Brain pericyte (primary cell): Measurements from ENCODE around the gene NUP98.
"Not testable (repeated sequence)": the region's sequence is repeated elsewhere in the genome, so short reads cannot be mapped to it uniquely, and the experiment has no call there.

Experiments
- DNase-seq: peaks from one replicate; pipeline ENCODE4 v3.0.0-alpha.2; 2012; ENCODE audit warnings: low read depth, low spot score

NUP98 gene

DNA sequence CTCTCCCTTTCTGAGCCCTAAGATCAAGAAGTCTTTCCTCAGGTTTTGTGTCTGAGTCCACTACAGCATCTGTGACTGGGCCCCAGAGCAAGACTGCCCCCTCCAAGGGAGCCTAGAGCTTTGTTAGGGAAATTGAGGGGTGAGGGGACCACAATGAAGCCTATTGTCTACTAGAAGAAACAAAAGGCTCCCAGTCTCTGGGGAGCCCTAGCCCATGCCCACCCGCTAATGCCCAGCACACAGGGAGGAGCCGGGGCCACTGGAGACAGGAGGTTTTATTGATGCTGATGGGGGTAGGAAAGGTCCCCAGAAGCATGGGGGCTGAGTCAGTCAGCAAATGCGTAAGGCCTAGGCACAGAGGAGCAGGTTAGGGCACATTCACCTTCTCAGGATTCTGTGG lies 29.4 kb upstream of the NUP98 start:
- no peak for DNase-seq

- DNase-seq: no peak
Observed at GRCh38 chr11:3825473-3826154, 28.3 kb upstream of the NUP98 start.

DNA sequence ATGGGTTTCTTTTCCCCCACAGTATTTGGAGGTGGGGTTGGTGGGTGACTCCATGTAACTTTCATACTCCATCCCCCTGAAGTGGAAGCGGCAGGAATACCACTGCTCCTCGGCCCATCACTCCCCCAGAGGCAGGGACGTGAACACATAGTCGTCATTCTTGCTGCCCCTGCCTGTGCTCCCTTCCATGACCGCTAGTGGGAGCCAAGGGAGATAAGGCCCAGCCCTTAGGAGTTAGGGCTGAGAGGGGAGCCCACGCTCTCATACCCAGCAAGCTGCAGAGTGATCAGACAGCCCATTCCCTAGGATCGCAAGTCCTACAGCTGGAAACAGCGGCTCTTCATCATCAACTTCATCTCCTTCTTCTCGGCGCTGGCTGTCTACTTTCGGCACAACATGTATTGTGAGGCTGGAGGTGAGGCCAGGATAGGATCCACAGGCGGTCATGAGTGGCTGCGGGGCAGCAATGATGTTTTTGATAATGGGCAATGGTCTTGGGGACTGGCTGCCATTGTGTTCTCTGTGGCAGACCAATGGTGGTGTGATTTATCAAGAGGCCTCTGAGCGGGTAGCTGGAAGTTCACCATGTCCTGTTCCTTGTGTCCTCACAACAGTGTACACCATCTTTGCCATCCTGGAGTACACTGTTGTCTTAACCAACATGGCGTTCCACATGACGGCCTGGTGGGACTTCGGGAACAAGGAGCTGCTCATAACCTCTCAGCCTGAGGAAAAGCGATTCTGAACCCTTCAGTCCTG lies 27.5 kb upstream of the NUP98 start:
- no peak for DNase-seq

DNA sequence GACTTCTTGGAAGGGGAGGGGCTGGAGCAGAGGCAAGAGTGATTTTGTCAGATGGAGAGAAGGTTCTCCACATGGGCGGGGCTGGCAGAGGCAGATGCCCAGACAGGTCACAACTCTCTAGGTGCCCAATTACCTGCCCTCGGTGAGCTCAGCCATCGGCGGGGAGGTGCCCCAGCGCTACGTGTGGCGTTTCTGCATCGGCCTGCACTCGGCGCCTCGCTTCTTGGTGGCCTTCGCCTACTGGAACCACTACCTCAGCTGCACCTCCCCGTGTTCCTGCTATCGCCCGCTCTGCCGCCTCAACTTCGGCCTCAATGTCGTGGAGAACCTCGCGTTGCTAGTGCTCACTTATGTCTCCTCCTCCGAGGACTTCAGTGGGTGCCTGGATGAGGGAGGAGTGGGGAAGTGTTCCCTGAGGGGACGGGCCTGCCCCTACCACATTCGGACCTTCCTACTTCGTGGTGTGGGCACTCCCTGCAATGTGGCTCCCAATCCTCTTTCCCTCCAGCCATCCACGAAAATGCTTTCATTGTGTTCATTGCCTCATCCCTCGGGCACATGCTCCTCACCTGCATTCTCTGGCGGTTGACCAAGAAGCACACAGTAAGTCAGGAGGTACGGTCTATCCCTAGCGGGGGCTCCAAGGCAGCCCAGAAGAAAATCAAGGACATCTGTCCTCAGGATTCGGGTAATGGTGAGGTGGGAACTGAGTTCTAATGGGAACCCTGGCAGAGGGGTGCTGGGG lies 26.6 kb upstream of the NUP98 start:
- DNase-seq: no peak

DNA sequence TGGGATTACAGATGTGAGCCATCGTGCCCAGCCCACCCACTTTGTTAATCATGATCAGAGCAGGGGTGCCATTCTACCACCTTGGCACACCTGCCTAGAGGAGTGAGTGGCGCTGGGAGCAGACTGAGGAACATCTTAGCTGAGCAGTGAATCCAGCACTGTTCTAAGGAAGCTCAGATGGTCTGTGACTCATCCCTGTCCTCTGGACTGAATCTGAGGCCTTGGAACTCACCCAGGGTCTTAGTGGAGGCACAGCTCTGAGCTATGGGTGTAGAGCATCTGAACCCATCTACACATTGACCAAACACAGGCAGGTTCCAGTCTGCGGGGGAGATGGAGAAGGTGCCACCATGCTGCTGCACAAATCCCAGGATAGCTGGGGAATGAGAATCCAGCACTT lies 25.9 kb upstream of the NUP98 start:
- no peak for DNase-seq

DNA sequence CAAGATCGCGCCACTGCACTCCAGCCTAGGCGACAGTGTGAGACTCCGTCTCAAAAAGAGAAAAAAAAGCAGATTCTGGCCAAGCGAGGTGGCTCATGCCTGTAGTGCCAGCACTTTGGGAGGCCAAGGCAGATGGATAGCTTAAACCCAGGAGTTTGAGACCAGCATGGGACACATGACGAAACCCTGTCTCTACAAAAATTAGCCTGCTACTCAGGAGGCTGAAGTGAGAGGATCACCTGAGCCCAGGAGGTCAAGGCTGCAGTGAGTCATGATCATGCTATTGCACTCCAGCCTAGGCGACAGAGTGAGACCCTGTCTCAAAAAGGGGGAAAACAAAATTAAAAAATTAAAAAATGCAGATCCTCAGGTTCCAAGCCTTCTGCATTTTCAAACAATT lies 25.0 kb upstream of the NUP98 start:
- no peak for DNase-seq

GRCh38 chr11:3820971-3821370 lies 23.6 kb upstream of the NUP98 start:
- no peak for DNase-seq

DNA sequence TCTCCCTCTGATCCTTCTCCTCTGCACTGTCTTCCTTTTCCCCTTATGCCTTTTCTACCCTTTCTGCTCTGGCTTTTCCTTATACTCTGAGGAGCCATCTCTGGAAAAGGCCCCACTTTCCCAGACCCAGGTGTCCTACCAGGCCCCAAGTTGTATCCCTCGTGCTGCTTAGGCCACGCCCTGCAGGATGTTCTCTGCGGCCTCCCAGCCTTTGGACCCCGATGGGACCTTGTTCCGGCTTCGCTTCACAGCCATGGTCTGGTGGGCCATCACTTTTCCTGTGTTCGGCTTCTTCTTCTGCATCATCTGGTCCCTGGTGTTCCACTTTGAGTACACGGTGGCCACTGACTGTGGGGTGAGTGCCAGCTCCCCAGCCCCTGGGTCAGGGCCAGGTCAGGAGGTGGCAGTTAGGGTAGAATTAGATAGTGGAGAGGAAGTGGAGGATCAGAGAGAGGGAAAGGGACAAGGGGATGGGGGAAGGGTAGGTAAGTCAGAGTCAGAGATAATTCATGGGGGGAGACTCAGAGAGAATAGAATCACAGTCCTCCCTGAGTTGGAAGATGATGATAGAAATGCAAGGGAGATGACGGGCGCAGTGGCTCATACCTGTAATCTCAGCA lies 19.9 kb upstream of the NUP98 start:
- no peak for DNase-seq

DNA sequence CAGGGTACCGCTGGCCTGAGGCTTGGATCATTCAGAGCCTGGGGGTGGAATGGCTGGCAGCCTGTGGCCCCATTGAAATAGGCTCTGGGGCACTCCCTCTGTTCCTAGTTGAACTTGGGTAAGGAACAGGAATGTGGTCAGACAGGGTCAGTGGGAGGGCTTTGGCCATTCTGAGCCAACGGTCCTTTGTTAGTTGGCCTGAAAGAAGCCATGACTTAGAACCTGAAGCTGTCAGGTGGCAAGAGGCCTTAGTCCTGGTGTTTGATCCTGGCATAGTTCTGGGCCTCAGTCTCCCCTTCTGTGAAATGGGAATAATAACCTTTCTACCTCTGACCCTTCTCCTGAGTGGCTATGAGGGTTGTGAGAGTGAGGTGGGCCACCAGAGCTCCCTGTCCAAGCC lies 19.3 kb upstream of the NUP98 start:
- DNase-seq: no peak

DNA sequence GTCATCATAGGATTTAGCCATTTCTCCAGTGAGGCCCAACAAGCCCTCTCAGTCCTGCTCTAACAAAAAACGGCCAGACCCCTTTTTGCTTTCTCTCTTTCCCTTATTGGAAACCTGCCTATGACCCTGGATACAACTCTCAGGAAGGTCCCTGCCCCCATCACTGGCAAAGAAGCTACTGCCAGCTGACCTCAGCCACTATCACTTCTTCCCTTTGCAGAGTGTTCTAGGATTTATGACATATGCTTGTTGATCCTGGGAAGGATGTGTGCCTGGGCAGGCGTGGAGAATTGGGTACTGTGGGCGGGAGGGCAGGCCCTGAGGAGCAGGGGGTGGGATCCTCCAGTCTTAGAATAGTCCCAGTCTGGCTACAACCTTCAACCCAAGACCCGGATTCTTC lies 18.5 kb upstream of the NUP98 start:
- DNase-seq: no peak

GRCh38 chr11:3814832-3815231 lies 17.5 kb upstream of the NUP98 start:
- DNase-seq: not testable (repeated sequence)

DNA sequence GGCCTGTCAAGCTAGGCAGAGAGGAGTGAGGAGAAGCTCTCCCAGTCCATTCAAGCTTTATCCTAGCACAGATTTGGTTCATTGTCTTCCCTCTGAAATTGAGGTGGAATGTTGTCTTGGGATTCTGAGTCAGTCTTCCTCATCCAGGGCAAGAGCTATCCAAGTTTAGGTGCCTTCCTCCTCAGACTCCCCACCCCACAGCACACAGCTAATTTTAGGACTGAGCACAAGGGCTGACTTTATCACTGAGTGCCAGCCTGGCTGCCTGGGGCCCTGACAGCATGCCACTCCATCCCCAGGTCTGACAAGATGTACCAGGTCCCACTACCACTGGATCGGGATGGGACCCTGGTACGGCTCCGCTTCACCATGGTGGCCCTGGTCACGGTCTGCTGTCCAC lies 13.6 kb upstream of the NUP98 start:
- no peak for DNase-seq

DNA sequence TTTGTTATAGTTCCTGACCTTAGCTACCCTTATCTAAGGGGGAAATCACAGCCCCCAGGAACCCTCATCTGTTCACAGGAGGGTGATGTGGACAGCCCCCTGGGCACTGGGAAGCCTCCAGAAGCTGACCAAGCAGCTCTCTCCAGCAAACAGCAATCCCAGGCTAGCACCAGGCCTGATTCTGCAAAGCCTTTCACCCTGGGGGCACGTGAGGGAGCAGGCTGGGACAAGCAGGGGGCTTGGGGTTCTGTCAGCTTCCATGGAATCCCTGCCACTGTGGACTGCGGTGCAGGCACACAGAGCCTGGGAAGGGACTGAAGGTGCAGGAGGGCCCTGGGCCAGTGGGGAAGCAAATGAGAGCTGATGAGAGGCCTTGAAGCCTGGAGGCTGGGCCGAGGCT lies 13.1 kb upstream of the NUP98 start:
- no peak for DNase-seq

DNA sequence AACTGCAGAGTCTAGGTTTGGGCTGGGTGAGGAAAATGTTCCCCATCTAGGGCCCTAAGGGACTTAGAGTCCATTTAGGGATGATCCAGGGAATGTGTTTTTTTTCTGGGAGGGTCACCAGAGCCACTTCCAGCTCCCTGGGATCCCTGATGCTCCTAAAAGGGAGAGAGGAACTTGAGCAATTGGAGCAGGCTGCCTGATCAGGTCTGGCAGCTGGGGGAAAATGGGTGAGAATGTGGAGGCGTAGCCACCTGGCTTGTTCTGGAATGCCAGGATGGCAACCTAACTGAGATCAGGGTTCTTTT lies 12.2 kb upstream of the NUP98 start:
- no peak for DNase-seq

DNA sequence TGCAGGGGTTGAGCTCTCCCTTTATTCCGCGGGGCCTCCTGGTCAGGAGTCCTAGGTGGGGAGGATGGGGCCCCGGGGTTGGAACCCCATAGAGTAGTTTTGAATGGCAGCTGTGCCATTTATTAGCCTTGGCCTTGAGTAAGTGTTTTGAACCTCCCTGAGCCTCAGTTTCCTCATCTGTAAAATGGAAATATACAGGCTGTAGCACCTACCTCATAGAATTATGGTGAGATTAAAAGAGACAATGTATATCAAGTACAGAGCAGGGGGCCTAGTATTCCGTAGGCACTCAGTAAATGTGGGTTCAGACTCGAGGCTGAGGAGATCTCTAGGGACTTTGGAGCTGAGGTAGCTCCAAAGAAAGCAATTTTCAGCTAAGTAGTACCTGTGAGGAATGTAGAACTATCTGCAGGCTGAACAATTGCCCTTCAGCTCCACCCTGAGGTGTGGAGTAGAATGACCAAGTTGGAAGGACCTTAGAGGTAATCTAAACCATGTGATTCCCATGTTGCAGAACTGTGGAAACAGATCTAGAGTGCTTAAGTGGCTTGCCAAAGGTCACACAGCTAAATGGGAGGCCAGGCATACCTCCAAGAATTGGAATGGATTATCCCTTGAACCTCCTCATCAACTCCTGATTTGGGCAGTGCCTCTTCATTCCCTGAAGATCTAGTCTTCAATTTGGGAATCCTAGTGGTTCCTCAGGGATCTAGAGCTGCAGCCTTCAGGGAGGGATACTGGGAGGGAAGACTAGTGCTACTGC lies 11.7 kb upstream of the NUP98 start:
- no peak for DNase-seq

GRCh38 chr11:3807909-3808860 lies 10.8 kb upstream of the NUP98 start, which contains the start of gene PGAP2:
PGAP2 (plus strand) TSS chr11:3808560; CDS start chr11:3811260, 2,700 bp downstream.
- no peak for DNase-seq

DNA sequence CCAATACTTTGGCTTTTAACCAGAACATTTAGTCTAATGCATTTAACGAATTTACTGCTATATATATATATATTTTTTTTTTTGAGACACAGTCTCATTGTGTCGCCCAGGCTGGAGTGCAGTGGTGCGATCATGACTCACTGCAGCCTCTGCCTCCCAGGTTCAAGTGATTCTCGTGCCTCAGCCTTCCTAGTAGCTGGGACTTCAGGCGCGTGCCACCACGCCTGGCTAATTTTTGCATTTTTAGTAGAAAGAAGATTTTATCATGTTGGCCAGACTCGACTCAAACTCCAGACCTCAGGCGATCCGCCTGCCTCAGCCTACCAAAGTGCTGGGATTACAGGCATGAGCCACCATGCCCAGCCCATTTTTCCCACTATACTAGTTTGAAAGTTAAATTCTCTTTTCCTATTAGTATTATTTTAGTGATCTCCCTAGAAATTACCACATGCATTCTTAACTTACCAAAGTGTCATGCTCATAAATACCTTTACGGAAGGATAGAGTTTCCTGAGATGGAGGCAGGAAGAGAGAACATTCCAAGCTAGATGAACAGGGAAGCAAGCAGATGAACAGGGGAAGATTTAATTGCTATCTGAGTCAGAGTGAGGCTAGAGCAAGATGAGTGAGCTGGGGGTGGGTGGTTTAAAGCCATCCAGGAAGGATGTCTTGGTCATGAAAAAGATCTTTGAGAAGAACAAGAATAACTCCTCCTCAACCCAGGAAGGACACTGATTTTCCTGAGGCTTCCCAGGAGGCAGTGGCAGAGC lies 6.6 kb upstream of the NUP98 start:
- DNase-seq: no peak

GRCh38 chr11:3802011-3802790 lies 4.8 kb upstream of the NUP98 start:
- DNase-seq: no peak

DNA sequence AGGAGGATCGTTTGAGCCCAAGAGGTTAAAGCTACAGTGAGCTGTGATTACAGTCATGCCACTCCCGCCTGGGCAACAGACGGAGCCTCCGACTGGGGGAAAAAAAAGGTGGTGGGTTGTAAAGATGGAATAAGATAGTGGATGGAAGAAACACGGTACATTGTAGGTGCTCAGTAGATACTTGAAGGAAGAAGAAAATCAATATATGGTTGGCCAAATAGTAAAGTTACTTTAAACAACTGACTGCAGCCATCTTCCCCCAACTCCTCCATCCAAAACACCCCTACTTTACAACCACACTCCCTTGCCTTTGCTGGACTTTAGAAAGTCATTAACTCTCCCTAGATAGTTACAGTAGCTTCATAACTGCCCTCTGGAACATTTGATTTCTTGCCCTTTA lies 2.5 kb upstream of the NUP98 start:
- DNase-seq: no peak
